ENCODE data around the gene ARHGAP10. TPM values are rescaled to one million over a fixed set of nuclear protein-coding genes. Genes with fewer than 3 reads are reported as not detected.

ARHGAP10 gene
- total RNA-seq, 4 donors from 2014 or later, result 131 to 217 (median 206) TPM

- H3K36me3 ChIP-seq, result peaks cover 0 to 75% (median 0%) of the 10 kb centered on the region in 3 donors
- H3K27ac ChIP-seq, result no peak overlapping the region
- no peak overlapping the region for H3K4me3 ChIP-seq
- TF ChIP-seq POLR2A (IDR thresholded peaks at IDR 0.05), result no peak
- no peak for TF ChIP-seq CTCF (IDR thresholded peaks at IDR 0.05)
- no peak for TF ChIP-seq EP300 (IDR thresholded peaks at IDR 0.05)
- no peaks in the 10 kb centered on the region for H3K27me3 ChIP-seq
- H3K9me3 ChIP-seq, result peaks cover 0 to 23% (median 7%) of the 10 kb centered on the region in 4 donors
- WGBS, 2 donors, result 67% methylated on average over 6 of the region's 6 CpGs
- DNase-seq (ENCODE audit: low spot score in 2 of 2), result no peak
- H3K4me1 ChIP-seq, result no peaks in the 10 kb centered on the region
Observed at GRCh38 chr4:147891476-147892115, 159.7 kb downstream of the ARHGAP10 start.

- WGBS, 2 donors, result 18 to 33% methylated on average over 2 of the region's 2 CpGs
- Histone ChIP-seq H3K9me3 (peaks cover 0 to 21% (median 8%) of the 10 kb centered on the region in 4 donors), H3K36me3 (peaks cover 0 to 41% (median 0%) of the 10 kb centered on the region in 3 donors), H3K4me1 (peaks cover 0 to 14% (median 5%) of the 10 kb centered on the region in 4 donors), H3K27me3 (no peaks in the 10 kb centered on the region), H3K4me3 (no peak overlapping the region), H3K27ac (peak overlapping the region in 1 of 4 donors; percentile 11)
- TF ChIP-seq EP300 (IDR thresholded peaks at IDR 0.05) (no peak), POLR2A (IDR thresholded peaks at IDR 0.05) (no peak), CTCF (IDR thresholded peaks at IDR 0.05) (no peak)
- DNase-seq (ENCODE audit: low spot score in 2 of 2), result no peak
Observed at GRCh38 chr4:147899512-147899911, 167.6 kb downstream of the ARHGAP10 start.

DNA sequence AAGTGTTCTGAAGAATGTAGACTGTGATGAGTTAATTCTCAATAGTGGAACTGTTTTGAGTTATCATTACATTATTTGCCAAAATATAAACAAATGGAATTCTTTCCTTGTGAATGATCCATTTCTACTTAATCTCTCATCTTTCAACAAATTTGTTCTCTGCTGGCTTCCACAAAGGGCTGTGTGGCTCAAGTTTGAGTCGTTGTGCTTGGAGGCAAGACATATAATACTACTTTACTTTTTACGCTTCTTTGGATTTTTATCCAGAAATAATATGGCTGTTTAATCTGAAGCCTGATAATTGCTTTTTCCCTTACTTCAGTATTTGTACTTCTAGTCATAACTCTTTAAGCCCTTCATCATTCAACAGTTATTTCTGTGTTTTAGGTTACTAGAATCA lies 169.5 kb downstream of the ARHGAP10 start:
- Histone ChIP-seq H3K9me3 (peaks cover 0 to 14% (median 2%) of the 10 kb centered on the region in 4 donors), H3K36me3 (peaks cover 0 to 34% (median 0%) of the 10 kb centered on the region in 3 donors), H3K4me3 (no peak overlapping the region), H3K27me3 (no peaks in the 10 kb centered on the region), H3K27ac (peak overlapping the region in 1 of 4 donors; percentile 16), H3K4me1 (peaks cover 0 to 14% (median 5%) of the 10 kb centered on the region in 4 donors)
- DNase-seq (ENCODE audit: low spot score in 2 of 2), result no peak
- TF ChIP-seq EP300 (IDR thresholded peaks at IDR 0.05) (no peak), CTCF (IDR thresholded peaks at IDR 0.05) (no peak), POLR2A (IDR thresholded peaks at IDR 0.05) (no peak)
- WGBS, 2 donors, result 16 to 19% methylated on average over 2 of the region's 2 CpGs

DNA sequence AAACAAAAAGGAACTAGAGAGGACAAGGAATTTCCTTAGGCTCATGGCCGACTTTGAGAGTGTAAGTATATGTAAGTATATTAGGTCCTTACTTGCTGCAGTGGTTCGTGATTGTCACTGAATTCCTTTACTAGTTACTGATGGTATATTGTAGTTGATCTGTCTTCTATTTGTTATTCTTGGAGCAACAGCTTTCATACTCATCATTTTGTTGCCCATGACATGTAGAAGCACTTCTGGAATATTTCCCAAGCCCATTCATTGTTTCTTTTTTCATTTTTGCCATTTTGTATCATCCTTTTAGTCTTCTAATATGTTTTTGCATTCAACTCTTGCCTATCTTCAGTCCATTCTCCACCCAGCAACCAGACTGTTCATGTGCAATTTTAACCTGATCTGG lies 170.0 kb downstream of the ARHGAP10 start:
- WGBS, 2 donors, result 92 to 95% methylated on average over 2 of the region's 2 CpGs
- no peak for TF ChIP-seq POLR2A (IDR thresholded peaks at IDR 0.05)
- peaks cover 0 to 39% (median 0%) of the 10 kb centered on the region in 3 donors for H3K36me3 ChIP-seq

GRCh38 chr4:147909225-147909624 lies 177.3 kb downstream of the ARHGAP10 start:
- Histone ChIP-seq H3K9me3 (peaks cover 0 to 2% (median 0%) of the 10 kb centered on the region in 4 donors), H3K27me3 (no peaks in the 10 kb centered on the region), H3K4me1 (no peaks in the 10 kb centered on the region), H3K4me3 (no peak overlapping the region), H3K36me3 (peaks cover 0 to 75% (median 0%) of the 10 kb centered on the region in 3 donors), H3K27ac (no peak overlapping the region)
- WGBS, 2 donors, result 50 to 82% methylated on average over 2 of the region's 2 CpGs
- TF ChIP-seq CTCF (IDR thresholded peaks at IDR 0.05) (no peak), EP300 (IDR thresholded peaks at IDR 0.05) (no peak), POLR2A (IDR thresholded peaks at IDR 0.05) (no peak)
- DNase-seq (ENCODE audit: low spot score in 2 of 2), result no peak

More for the DNA sequence above, 170.0 kb downstream of the ARHGAP10 start:
- H3K27ac ChIP-seq, result no peak overlapping the region
- no peaks in the 10 kb centered on the region for H3K27me3 ChIP-seq
- no peak for DNase-seq (ENCODE audit: low spot score in 2 of 2)
- peaks cover 0 to 14% (median 5%) of the 10 kb centered on the region in 4 donors for H3K4me1 ChIP-seq
- peaks cover 0 to 14% (median 2%) of the 10 kb centered on the region in 4 donors for H3K9me3 ChIP-seq
- H3K4me3 ChIP-seq, result no peak overlapping the region
